ENCODE measurements around the gene OR2T34.
"Not testable (repeated sequence)": the region's sequence is repeated elsewhere in the genome, so short reads cannot be mapped to it uniquely, and the experiment has no call there.

OR2T34 gene, protein sequence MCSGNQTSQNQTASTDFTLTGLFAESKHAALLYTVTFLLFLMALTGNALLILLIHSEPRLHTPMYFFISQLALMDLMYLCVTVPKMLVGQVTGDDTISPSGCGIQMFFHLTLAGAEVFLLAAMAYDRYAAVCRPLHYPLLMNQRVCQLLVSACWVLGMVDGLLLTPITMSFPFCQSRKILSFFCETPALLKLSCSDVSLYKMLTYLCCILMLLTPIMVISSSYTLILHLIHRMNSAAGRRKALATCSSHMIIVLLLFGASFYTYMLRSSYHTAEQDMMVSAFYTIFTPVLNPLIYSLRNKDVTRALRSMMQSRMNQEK

DNA sequence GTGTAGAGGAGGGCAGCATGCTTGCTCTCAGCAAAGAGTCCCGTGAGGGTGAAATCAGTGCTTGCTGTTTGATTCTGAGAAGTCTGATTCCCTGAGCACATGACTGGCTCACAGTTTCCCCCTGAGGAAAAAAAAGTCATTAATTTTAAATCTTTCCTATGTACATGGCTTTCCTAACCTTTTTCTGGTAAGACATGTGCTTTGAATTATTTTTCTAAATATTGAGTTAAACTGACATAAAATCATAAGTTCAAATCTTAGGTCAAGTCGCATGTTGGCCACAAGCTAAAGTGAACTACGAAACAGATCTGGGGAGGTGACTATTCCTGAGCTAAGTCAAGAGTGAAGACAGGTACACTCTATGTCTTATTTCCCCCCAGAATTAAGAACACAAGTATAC lies at the start of gene OR2T34:
OR2T34 (minus strand) TSS at position 101 of the 400 bp plus-strand sequence; CDS start at position 101, 0 bp downstream.
- not testable (repeated sequence) for DNase-seq

DNA sequence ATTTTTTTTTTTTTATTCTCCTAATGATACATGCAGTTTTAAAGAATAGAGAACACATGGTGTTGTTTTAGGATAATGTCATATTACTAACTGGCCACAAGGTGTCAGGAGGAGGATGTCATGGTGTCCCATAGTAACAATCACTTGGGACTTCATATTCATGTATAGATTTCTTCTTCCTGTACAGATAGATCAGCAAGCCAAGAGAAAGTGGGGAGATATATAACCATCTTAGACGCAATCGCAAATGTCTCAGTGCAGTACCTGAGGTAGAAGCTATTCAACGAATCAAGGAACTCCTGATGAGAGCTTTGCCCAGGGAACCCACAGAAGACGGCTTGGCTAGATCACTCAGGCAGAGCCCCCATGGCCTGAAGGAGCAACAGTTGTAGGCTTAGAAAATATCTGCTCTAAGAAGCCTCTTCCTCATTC lies 48.0 kb upstream of the OR2T34 start:
- DNase-seq, result peak in 1 of 2 donors; percentile 41

DNA sequence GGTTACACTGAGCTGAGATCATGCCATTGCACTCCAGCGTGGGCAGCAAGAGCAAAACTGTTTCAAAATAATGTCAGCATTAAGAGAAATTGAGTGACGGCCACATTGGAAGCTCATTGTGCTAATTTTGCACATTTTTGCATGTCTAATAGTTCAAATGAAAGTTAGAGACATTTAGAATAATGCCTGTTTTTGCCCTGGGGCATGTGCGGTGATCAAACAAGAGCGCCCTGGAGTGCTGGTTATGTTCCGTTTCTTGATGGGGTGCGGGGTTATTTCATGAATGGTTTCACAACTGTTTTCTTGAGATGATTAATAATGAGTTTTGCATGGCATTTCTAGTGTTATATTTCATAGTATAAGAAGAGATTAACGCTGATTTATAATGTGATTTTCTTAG lies 47.2 kb upstream of the OR2T34 start:
- DNase-seq, result no peak

DNA sequence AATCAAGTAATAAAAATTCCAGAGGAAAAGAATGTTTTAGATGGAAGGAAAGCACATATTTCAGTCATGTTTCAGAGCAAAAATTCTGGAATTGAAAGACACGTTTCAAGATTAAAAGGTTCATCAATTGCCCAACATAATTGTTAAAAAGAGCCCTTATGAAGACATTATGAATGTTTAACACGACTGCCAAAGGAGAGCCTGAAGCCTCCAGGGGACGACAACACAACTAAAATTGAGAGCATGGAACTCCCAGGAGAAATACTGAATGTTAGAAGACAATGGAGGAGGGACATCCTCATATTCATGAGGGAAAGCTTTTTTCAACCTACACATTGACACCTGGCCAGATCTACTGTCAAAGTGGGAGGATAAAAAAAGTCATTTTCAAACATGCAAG lies 44.3 kb upstream of the OR2T34 start:
- DNase-seq, result peak; percentile 6 to 51

DNA sequence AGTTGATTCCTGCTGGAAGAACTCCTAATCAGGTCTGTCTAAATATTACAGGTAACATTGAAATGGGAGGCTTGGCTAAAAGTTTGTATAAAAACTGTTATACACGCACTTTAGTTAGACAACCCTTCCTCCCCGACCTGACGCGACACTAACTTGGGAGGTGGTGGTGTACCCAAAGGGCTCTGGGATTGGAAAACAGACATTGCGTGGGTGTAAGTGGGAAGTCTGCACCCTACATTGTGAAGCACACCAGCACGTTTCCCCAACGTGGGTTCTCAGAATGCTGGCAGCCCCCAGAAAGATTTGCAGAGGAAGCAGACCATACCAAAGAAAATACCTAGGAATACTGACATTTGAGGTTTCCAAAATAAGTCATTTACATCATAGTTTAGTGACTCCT lies 43.6 kb upstream of the OR2T34 start:
- DNase-seq, result no peak

DNA sequence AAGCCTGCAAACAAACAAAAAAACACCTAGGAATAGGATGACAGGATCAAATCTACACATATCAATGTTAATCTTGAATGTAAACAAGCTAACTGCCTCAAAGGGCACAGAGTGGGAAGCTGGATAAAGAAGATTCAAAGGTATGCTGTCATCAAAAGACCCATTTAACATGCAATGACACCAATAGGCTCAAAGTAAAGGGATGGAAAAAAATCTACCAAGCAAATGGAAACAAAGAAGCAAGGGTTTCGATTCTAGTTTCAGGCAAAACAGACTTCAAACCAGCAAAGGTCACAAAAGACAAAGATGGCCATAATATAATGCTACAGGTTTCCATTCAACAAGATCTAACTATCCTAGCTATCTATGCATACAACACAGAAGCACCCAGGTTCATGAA lies 39.2 kb upstream of the OR2T34 start:
- DNase-seq, result no peak

DNA sequence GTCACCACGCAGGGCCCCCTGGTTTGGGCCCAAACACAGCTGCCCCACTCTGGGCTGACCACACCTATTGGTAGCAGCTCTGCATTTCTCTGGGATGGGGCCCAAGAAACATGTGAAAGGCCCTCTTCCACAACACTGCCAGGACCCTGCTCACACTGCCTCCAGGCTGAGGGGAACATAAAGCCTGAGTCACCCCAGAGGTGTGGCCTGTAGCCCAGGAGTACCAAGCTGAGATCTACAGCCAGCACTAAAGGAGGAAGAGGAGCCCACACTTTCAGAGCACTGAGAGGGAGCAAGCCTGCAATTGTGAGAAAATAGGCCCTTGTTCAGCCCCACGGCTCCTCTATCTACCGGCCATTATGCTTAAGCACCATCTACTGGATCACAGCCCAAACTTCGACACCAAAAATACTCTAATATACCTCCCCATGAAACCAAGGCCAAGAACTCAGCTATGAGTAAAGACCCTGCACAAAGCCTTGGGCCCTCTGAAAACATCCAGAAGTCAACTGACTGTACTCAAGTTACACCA lies 37.4 kb upstream of the OR2T34 start:
- peak in 1 of 2 donors; percentile 21 for DNase-seq

DNA sequence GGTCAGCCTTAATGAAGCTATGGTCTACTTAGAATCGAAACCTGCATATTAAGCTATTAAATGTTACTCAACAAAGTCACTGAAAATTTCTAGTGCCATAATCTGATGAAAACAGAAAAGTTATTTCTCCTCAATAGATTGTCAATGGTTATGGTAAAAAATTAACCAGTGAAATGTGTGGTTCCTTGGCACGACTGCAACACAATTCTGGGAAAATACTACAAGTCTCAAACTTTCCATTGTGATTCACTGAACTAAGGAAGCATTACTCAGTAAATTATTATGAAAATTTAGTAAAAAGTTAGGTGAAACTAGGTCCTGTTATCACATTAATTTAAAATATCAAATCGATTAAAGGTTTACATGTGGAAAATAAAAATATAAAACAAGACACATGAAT lies 35.7 kb upstream of the OR2T34 start:
- no peak for DNase-seq

DNA sequence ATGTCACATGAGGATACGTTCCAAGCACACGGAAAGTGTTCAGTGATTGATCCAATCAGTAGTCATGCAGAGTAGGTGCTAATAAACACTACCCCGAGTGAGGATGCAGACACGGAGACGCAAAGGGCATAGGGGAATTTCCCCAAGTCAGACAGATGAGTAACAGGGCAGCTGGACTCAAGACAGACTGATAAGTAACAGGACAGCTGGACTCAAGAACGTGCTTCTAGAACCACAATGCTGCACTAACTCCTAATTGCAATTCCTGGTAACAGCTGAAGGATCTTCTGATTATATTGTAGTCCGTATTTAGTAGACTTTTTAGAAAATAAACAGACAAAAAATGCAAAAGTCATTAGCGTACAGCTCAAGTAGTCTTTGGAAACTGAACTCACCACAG lies 24.8 kb upstream of the OR2T34 start:
- DNase-seq, result no peak

DNA sequence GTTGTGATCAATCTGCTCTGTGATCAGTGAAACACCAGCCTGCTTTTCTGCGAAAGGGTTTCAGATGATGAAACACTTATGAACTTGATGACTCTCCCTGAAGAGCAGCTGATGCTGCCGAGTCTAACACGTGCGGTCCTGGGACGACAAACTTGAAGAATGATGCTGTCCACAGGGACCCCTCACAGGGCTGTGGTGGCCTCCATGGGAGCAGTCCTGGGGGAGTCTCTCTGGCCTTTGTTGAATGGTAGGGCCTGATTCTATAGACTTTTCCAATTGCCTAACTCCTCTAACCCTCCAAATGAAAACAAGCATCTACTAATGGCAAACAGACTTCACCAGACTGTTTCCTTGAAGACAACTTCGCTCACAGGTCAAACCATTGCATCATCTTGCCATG lies 23.0 kb upstream of the OR2T34 start, which contains the start of gene OR2T10:
OR2T10 (minus strand) TSS at position 112 of the 400 bp plus-strand sequence. CDS start 3,932 bp downstream, outside the sequence.
- DNase-seq, result no peak

DNA sequence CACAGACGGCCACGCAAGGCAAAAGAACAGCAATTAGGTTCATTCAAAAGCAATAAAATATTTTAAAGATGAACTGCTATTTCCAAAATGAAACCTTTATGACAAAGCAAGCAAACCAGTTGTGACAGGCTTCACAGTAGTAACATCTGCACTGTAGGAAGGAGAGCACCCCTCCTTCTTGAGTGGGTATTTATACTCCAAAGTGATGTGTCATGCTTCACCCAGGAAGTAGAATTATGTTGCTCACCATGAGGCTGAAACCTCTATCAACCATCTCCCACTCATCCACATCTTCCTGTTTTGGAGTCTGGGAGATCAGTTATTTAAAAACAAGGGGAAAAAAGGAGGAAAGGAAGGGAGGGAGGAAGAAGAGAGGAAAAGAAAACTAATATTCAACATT lies 22.1 kb upstream of the OR2T34 start:
- no peak for DNase-seq

DNA sequence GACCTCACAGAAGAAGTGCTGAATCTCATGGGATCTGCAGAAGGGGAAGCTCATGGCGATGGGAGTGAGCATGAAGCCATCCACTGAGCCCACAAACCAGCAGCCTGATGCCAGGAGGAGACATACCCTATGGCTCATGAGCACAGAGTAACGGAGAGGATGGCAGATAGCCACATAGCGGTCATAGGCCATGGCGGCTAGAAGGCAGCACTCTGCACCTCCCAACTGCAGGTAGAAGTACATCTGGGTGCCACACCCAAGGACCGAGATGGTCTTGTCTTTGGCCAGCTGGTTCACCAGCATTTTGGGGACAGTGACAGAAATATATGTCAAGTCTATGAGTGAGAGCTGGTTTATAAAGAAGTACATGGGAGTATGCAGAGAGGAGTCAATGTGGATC lies 18.7 kb upstream of the OR2T34 start:
- no peak for DNase-seq

DNA sequence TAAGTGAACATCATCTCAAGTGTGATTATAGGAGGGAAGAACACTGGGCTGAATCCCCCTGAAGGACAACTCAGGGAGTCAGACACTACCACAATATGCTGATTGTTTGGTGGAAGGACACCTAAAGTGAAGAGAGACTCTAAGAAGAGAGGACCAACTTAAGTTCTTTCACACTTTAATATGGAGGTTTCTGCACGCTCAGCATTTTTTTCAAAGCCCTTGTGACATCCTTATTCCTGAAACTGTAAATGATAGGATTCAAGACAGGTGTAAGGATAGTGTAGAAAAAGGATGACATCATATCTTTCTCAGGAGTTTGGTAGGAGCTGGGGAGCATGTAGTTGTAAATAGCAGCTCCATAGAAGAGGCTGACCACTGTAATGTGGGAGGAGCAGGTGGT lies 18.1 kb upstream of the OR2T34 start:
- no peak for DNase-seq

DNA sequence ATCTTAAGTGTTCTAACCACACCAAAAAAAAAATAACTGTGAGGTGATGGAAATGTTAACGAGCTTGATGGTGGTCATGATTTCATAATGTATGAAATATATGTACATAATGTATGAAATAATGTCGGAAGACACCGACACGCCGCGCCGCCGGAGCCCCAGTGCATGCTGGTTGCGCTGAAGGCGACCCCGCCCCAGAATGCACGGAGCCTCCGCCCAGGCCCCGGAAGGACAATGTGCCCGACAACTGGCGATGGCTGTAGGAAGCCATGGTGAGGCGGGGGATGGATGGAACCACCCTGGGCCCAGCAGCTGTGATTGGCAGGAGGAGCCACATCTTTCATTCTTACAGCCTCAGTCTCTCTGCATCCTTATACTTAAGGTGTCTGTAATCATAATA lies 15.5 kb upstream of the OR2T34 start:
- no peak for DNase-seq

DNA sequence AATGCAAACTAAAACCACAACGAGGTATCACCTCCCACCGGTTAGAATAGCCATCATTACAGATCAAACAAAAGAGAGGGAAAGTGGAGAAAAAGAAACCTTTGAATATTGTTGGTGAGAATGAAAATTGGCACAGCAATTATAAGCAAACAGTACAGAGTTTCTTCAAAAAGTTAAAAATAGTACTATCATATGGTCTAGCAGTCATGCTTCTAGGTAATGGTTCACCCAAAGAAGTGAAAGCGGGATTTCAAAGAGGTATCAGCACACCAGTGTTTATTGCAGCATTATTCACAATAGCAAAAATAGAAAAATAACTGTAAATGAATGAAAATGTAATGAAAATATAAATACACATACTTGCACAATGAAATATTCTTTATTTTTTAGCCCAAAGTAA lies 14.8 kb upstream of the OR2T34 start:
- no peak for DNase-seq

DNA sequence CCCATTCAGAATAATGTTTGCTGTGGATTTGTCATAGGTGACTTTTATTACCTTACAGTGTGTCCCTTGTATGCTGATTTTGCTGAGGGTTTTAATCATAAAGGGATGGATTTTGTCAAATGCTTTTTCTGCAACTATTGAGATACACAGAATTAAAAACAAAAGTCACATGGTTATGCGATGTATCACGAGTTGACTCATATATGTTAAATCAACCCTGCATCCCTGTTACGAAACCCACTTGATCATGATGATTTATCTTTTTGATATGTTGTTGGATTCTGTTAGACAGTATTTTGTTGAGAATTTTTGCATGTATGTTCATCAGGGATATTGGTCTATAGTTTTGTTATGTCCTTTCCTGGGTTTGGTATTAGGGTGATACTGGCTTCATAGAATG lies 10.7 kb upstream of the OR2T34 start:
- DNase-seq, result no peak

DNA sequence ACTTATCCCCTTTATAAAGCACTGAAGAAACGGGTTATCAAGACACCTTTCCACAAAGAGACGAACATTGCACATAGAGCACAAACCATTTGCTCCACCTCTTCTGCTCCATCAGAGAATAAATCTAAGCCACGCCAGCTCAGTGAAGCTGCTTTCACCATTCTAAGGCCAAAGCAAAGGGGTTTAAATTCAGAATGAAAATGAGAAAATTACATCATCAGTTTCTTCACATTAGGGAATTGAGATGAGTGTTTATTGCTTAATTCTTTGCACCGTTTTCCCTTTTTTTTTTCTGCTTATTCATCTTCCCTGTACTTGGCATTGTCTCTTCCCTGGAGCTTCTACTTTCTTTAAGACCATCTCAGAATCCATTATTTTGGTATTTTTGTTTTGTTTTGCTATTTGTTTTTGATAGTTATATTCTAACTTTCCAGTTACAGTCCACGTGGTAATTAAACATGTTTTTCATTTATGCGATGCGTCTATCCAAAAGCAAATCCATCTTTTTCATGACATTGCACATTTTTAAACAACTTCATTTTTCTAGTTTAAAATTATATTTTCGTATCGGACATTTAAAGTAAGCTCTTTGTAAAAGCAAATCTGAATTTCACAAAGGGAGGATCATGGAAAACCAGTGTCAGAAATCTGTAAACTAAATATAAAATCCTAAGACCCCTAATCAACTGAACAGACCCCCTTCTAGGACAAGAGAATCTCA lies 1.9 kb upstream of the OR2T34 start:
- no peak for DNase-seq

DNA sequence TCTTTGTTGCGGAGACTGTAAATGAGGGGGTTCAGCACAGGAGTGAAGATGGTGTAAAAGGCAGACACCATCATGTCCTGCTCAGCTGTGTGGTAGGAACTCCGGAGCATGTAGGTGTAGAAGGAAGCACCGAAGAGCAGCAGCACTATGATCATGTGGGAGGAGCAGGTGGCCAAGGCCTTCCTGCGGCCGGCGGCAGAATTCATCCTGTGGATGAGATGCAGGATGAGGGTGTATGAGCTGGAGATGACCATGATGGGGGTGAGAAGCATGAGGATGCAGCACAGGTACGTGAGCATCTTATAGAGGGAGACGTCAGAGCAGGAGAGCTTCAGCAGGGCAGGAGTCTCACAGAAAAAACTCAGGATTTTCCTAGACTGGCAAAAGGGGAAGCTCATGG lies 701 bp downstream of the OR2T34 start:
- DNase-seq, result not testable (repeated sequence)

DNA sequence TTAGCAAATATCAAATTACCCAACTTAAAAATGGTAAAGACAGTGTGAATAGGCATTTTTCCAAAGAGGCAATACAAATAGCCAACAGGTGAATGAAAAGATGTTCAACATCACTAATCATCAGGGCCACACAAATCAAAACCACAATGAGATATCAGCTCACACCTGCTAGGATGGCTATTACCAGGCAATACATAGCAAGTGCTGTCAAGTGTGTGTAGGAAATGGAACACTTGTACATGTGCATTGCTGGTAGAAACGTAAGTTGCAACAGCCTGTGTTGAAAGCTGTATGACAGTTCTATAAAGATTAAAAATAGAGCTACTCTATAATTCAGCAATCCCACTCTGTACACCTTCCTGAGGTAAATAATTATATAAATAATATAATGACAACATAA lies 2.5 kb downstream of the OR2T34 start:
- not testable (repeated sequence) for DNase-seq

DNA sequence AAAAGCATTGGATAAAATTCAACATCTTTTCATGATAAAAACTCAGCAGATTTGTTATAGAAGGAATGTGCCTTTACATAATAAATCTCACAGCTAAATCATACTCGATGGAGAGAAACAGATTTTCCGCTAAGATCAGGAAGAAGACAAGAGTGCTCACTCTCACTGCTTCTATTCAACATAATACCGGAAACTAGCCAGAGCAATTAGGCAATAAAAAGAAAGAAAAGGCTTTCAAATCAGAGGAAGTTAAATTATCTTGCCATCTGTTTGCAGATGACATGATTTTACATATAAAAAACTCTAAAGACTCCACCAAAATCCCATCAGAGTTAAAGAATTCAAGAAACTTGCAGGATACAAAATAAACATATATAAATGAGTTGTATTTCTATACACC lies 3.7 kb downstream of the OR2T34 start:
- not testable (repeated sequence) for DNase-seq

DNA sequence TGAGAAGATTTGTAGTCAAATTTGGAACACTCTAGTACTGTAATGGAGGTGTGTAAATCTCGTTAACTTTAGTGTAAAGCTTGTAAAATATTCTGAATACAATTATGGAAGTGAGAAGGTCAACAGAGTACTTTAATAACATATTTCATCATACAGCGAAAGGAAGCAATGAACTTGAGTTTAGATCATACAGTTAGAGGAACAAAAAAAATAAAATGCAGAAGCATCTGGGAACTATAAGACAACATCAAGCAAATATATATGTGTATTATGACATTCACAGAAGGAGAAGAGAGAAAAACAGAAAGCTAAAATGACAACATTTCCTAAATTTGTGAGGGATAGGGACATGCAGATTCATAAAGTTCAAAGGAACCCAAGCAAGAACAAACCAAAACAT lies 5.5 kb downstream of the OR2T34 start:
- not testable (repeated sequence) for DNase-seq

DNA sequence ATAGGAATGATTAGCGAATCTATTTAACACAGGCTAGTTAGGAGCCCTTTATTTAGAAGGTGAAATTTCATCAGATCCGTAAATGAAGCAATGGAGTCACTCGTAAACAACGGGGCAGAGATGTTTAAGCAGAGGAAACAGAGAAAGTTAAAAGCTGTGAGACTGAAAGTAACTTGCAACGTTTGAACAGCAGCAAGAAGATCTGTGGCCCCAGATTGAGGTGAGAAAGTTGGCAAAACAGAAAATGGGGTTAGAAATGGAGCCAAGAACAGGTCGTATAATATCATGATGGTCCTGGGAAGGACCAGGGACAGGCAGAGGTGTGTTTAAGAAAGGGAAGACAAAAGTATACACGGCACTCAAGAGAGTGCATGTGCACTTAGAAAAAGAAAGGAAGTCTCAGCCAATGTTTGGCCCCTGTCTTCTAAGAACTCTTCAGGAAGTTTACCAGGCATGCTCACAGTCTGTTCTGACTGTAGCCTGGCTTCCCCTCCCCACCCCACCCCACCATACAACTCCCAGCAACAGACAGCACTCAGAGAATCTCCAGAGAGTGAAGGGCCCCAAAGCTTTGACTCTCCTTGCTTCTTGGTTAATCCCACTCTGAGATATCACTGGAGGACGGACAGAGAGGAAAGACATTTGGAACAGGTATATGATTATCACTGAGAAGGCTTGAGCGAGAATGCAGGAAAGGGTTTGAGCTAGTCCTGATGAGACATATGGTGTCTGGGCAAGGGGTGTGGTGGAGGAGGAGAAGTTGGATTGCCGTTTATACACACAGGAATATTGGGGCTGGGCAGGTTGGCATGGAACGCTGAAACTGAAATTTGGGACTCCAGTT lies 8.8 kb downstream of the OR2T34 start:
- peak in 1 of 2 donors; percentile 31 for DNase-seq

DNA sequence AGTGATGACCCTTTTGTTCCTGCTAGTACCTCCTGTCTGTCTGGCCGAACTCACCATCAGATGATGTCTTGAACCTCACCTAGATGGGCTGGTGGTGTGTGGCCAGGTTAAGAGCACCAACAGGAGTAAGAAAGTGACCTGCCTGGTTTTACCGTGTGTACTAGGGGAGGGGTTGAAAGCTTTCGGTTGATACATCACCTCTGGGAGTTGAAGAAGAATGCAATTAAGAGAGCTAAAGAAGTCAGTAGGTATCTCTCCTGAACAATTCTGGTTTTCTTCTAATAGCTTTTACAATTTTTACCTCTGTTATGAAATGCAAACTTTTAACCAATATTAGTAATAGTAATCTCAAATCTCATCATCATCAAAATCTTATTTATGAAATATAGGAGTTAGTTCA lies 11.9 kb downstream of the OR2T34 start, which contains the start of gene OR2T29:
OR2T29 (minus strand) TSS at position 101 of the 400 bp plus-strand sequence. CDS start 3,281 bp downstream, outside the sequence.
- DNase-seq, result not testable (repeated sequence)
